ENCODE measurements around the gene CCS.

DNA sequence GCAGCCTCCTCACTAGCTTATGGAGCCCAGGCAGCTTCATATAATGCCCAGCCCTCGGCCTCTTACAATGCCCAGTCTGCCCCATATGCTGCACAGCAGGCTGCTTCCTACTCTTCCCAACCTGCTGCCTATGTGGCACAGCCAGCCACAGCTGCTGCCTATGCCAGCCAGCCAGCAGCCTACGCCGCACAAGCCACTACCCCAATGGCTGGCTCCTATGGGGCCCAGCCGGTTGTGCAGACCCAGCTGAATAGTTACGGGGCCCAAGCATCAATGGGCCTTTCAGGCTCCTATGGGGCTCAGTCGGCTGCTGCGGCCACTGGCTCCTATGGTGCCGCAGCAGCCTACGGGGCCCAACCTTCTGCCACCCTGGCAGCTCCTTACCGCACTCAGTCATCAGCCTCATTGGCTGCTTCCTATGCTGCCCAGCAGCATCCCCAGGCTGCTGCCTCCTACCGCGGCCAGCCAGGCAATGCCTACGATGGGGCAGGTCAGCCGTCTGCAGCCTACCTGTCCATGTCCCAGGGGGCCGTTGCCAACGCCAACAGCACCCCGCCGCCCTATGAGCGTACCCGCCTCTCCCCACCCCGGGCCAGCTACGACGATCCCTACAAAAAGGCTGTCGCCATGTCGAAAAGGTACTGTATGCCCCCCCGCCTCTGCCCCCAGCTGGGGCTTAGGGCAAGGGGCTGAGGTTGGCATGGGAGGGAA, 32.2 kb downstream of the CCS start:
- TF ChIP-seq, protein P1, sequence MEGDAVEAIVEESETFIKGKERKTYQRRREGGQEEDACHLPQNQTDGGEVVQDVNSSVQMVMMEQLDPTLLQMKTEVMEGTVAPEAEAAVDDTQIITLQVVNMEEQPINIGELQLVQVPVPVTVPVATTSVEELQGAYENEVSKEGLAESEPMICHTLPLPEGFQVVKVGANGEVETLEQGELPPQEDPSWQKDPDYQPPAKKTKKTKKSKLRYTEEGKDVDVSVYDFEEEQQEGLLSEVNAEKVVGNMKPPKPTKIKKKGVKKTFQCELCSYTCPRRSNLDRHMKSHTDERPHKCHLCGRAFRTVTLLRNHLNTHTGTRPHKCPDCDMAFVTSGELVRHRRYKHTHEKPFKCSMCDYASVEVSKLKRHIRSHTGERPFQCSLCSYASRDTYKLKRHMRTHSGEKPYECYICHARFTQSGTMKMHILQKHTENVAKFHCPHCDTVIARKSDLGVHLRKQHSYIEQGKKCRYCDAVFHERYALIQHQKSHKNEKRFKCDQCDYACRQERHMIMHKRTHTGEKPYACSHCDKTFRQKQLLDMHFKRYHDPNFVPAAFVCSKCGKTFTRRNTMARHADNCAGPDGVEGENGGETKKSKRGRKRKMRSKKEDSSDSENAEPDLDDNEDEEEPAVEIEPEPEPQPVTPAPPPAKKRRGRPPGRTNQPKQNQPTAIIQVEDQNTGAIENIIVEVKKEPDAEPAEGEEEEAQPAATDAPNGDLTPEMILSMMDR (conservative IDR thresholded peaks at IDR 0.05; ENCODE audit: low read depth, low read length), result no peak
- TF ChIP-seq MAFK (IDR thresholded peaks at IDR 0.05; ENCODE audit: low read depth, low read length) (no peak), POLR2A (IDR thresholded peaks at IDR 0.05; ENCODE audit: low read depth, low read length) (no peak)
- TF ChIP-seq, protein P2, sequence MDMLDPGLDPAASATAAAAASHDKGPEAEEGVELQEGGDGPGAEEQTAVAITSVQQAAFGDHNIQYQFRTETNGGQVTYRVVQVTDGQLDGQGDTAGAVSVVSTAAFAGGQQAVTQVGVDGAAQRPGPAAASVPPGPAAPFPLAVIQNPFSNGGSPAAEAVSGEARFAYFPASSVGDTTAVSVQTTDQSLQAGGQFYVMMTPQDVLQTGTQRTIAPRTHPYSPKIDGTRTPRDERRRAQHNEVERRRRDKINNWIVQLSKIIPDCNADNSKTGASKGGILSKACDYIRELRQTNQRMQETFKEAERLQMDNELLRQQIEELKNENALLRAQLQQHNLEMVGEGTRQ (IDR thresholded peaks at IDR 0.05; ENCODE audit: low read depth, low read length), result no peak

Measured in IMR-90 (cell line).